Activated T-cell treated with anti-CD3 and anti-CD28 coated beads, Interleukin-2, amount 50 U/mL, for 72 hours (primary cell): ENCODE data around the gene DLG2. TPM values are rescaled to one million over a fixed set of nuclear protein-coding genes. Genes with fewer than 3 reads are reported as not detected.

Experiments
- ATAC-seq, 2 donors: fragments of 150-1000 bp; cut with Tn5 transposase; replicated peaks in 1 of 2; 2 replicates each; pipeline ENCODE4 v1.10.0; 2021; ENCODE audit warnings: moderate library complexity in 2 of 2, mild to moderate bottlenecking in 1 of 2
- DNase-seq, 2 donors: peaks; one replicate each; pipeline ENCODE4 v3.0.0; 2021 to 2022; ENCODE audit warnings: mixed read lengths in 1 of 2
- H3K27ac Mint-ChIP-seq: one replicate; pipeline ENCODE4 v1.8.0; 2022; ENCODE audit warnings: mild to moderate bottlenecking, moderate library complexity, mixed read lengths
- H3K27me3 Mint-ChIP-seq: one replicate; pipeline ENCODE4 v1.8.0; 2022; ENCODE audit warnings: low read depth, mixed read lengths
- H3K36me3 Mint-ChIP-seq, 2 donors: one replicate each; pipeline ENCODE4 v1.8.0; 2022; ENCODE audit warnings: mixed read lengths in 2 of 2, mild to moderate bottlenecking in 1 of 2; ENCODE audit not compliant: insufficient read depth in 2 of 2
- H3K4me1 Mint-ChIP-seq: one replicate; pipeline ENCODE4 v1.8.0; 2022; ENCODE audit warnings: low read depth, mixed read lengths
- H3K4me3 Mint-ChIP-seq, 2 donors: one replicate each; pipeline ENCODE4 v1.8.0; 2022; ENCODE audit warnings: mild to moderate bottlenecking in 2 of 2, mixed read lengths in 2 of 2, moderate library complexity in 2 of 2
- H3K9me3 Mint-ChIP-seq, 2 donors: one replicate each; pipeline ENCODE4 v1.8.0; 2022; ENCODE audit warnings: mixed read lengths in 2 of 2
- total RNA-seq, 2 donors: library from RNA; stranded (reverse); gene quantifications; one replicate each; pipeline ENCODE4 v1.2.3, GENCODE V29; 2022

Gene DLG2
- total RNA-seq, 2 donors from 2014 or later = 4.1 to 5.3 TPM

DNA sequence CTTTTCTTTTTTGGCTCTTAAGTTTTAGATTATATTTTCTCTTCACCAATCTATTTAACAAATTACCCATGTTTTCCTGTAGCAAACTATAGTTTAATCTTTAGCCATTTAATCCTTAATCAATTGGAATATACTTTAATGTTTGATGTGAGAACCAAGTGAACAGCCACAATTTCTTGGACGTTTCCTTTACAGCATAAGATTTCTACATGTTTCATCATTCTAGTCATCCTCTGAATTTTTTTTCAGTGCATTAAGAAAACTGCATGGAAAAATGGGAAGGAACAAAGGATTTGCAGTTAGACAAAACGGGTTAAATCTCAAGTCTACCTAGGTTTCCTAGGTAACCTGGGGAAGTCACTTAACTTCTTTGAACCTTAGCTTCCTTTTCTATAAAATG, 1833.8 kb downstream of the DLG2 start:
- Mint-ChIP-seq H3K27ac (no peak overlapping the region), H3K27me3 (peaks cover 7% of the 10 kb centered on the region), H3K9me3 (no peaks in the 10 kb centered on the region), H3K4me3 (no peak overlapping the region), H3K4me1 (no peaks in the 10 kb centered on the region), H3K36me3 (no peaks in the 10 kb centered on the region)
- ATAC-seq (no peak), DNase-seq (no peak)

DNA sequence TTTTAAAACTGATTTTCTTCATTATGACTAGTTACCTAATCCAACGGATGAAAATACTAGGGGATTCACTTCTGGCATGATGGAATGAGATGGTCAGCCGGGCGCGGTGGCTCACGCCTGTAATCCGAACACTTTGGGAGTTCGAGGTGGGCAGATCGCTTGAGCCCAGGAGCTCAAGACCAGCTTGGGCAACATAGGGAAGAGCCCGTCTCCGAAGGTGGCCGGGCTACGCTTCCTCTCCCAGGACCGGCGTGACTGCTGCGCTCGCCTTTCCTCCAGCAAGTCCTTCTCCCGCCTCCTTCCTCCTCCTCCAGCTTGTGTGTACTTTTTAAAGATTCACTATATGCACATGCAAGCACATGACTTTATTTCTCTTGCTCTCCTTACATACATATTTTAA, 1835.6 kb downstream of the DLG2 start:
- ATAC-seq (no peak), DNase-seq (no peak)
- no peaks in the 10 kb centered on the region for H3K36me3 Mint-ChIP-seq
- no peak overlapping the region for H3K4me3 Mint-ChIP-seq
- no peaks in the 10 kb centered on the region for H3K4me1 Mint-ChIP-seq
- H3K9me3 Mint-ChIP-seq = no peaks in the 10 kb centered on the region
- peaks cover under 1% of the 10 kb centered on the region for H3K27me3 Mint-ChIP-seq
- no peak overlapping the region for H3K27ac Mint-ChIP-seq

DNA sequence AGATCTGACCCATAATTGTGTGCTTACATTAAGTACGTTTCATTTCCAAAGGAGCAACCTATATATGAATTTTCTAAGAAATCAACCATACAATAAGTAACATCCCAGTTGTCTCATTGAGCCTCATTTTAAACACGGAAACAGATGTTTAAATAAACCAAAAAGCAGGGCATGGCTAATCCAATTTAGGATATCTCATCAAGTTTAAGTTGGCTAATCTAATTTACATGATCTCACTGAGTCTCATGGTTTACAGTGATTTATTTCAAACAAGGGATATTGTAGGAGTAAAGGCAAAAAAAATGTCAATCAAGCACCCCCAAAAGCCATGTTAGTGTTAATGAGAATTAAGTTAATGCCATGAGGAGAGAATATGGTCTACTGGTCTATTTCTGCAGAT, 1841.2 kb downstream of the DLG2 start:
- Mint-ChIP-seq H3K36me3 (no peaks in the 10 kb centered on the region), H3K4me1 (no peaks in the 10 kb centered on the region), H3K4me3 (no peak overlapping the region), H3K27ac (no peak overlapping the region), H3K9me3 (no peaks in the 10 kb centered on the region), H3K27me3 (no peaks in the 10 kb centered on the region)
- no peak for DNase-seq
- no peak for ATAC-seq

DNA sequence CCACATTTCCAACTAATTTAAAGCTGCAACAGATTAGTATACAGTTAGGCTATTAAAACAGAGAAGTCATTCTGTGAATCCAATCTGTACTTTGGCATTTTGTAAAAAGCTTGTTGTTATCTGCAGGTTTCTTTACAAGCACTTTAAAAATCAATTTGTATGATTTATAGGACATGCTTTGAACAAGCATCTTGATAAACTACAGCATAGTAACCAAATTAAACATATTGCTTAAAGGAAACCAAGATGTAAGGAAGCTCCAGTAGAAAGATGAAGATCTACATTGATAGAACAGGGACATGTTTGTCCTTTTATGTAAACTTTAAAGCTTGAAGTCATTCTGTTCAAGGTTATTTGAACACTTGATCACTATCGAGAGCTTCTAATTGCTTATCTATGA, 1842.7 kb downstream of the DLG2 start:
- no peaks in the 10 kb centered on the region for H3K9me3 Mint-ChIP-seq
- H3K27ac Mint-ChIP-seq = no peak overlapping the region
- no peak overlapping the region for H3K4me3 Mint-ChIP-seq
- DNase-seq (no peak), ATAC-seq (no peak)
- no peaks in the 10 kb centered on the region for H3K4me1 Mint-ChIP-seq
- no peaks in the 10 kb centered on the region for H3K36me3 Mint-ChIP-seq
- H3K27me3 Mint-ChIP-seq = no peaks in the 10 kb centered on the region

DNA sequence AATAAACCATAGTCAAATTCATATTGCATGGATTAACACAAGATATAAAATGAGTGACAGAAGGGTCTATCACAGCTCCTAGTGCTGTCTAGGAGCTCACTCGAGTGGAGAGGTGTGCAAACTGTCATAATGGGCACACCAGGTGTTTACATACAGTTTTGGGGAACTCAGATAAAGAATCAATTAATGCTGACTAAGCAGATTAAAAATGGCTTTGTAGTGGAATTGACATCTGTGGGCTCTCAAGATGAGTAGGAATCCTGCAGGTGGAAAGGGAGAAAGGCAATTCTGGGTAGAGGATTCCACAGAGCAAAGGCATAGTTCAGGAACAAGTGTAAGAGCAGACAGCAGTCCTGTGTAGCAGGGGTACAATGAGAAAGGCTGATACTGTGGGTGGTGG, 1844.8 kb downstream of the DLG2 start:
- H3K4me1 Mint-ChIP-seq = no peaks in the 10 kb centered on the region
- H3K27me3 Mint-ChIP-seq = no peaks in the 10 kb centered on the region
- ATAC-seq (no peak), DNase-seq (no peak)
- no peak overlapping the region for H3K27ac Mint-ChIP-seq
- H3K4me3 Mint-ChIP-seq = no peak overlapping the region
- H3K9me3 Mint-ChIP-seq = no peaks in the 10 kb centered on the region
- no peaks in the 10 kb centered on the region for H3K36me3 Mint-ChIP-seq

DNA sequence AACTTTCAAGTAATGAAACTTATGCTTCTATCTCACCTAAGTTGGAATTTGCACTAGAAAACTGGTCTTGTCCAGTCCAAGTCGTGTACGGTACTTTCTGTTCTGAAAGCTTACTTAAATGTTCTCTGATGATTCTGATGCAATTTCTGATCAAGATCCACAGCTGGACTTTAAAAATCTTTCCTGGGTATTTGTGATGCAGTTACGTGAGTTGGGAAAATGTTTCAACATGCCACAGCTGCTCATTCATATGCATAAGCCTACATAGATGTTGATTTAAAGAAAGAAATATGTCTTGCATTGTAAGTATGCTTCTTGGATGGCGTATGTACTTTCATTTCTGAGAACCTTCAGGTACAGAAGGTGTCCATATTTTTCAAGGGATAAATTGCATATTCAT, 1847.3 kb downstream of the DLG2 start:
- Mint-ChIP-seq H3K4me1 (no peaks in the 10 kb centered on the region), H3K4me3 (no peak overlapping the region), H3K36me3 (no peaks in the 10 kb centered on the region), H3K27ac (no peak overlapping the region), H3K9me3 (no peaks in the 10 kb centered on the region), H3K27me3 (no peaks in the 10 kb centered on the region)
- ATAC-seq (no peak), DNase-seq (no peak)

DNA sequence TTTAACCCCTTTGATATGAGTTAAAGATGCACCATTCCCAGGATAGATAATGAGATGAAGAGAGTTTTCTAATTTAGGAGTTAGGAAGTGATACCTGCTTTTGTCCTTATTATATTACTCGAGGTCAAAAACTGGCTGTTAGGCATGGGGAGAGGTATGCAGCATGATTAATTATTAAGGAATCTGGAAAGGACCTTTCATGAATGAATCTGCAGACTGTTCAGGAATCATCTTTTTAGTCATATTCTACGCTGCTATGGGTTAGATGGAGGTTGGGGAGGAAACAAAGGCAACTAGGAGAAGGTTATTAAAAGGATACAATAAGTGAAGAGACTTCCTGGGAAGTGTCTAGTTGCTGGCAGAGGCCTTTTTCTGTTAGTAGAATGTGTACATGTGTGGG, 1848.5 kb downstream of the DLG2 start:
- Mint-ChIP-seq H3K4me3 (no peak overlapping the region), H3K27ac (no peak overlapping the region), H3K4me1 (no peaks in the 10 kb centered on the region), H3K27me3 (no peaks in the 10 kb centered on the region), H3K36me3 (no peaks in the 10 kb centered on the region), H3K9me3 (no peaks in the 10 kb centered on the region)
- ATAC-seq (no peak), DNase-seq (no peak)

DNA sequence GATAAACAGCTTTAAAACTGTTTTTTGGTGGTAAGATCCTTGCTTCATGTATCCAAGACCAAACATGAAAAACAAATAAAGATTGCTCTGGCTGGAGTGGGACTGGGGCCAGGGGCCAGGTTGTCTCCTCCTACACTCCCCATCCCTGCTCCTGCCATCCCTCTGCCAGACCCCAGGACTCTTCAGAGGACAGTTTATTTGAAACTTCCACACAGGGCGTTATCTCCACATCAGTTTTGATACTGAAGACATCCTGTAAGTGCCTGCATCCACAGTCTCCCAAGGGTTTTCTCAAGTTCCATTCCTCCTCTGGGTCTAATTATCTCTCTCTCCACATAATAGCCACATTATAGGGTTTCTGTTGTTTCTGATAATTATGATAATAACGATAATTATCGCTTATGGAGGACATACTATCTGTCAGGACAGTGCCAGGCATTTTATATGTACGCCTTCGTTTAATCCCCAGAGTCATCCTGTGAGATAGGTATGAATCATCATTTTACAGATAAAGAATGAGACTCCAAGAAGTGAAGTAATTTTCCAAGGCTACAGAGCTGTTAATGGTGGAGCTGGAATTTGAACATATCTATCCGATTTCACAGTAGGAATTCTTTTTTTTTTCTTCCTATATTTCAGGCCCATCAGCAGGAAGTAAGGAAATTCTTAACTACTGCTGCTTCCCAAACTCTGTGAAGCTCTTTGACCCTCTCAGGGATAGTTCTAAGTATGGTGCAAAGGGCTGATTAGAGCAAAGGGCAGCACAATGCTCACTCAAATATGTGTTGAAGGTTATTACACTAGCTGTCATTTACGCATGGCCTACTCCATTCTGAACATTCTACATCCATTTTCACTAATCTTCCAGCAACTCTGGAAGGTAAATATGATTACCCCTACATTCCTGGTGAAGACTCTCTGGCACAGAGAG, 1852.9 kb downstream of the DLG2 start:
- H3K4me3 Mint-ChIP-seq = no peak overlapping the region
- H3K9me3 Mint-ChIP-seq = peaks cover 0 to 2% of the 10 kb centered on the region in 2 donors
- peaks cover 6% of the 10 kb centered on the region for H3K27me3 Mint-ChIP-seq
- H3K4me1 Mint-ChIP-seq = no peaks in the 10 kb centered on the region
- no peaks in the 10 kb centered on the region for H3K36me3 Mint-ChIP-seq
- no peak for DNase-seq
- H3K27ac Mint-ChIP-seq = no peak overlapping the region
- no peak for ATAC-seq

DNA sequence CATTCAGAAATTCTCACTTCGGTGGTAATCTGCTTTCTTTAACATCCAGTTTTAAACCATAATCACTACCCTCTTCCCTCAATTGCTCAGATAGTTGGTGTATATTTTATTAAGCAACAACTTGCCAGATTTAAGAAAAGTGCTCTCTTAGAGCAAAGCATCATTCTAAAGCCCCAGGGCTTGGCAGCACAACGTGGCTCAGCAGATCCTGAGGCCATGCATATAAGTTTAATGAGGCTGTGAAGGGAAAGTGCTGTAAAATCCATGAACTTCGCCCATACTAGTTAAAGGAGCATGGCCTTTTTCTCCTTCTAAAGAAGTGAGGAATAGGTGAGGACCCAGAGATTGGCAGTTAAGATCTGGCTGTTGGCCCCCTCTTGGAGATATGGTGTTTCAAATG, 1858.7 kb downstream of the DLG2 start:
- Mint-ChIP-seq H3K9me3 (peaks cover 0 to 2% of the 10 kb centered on the region in 2 donors), H3K36me3 (no peaks in the 10 kb centered on the region), H3K4me3 (no peak overlapping the region), H3K27me3 (peaks cover 6% of the 10 kb centered on the region), H3K4me1 (no peaks in the 10 kb centered on the region), H3K27ac (no peak overlapping the region)
- no peak for DNase-seq
- ATAC-seq = no peak

DNA sequence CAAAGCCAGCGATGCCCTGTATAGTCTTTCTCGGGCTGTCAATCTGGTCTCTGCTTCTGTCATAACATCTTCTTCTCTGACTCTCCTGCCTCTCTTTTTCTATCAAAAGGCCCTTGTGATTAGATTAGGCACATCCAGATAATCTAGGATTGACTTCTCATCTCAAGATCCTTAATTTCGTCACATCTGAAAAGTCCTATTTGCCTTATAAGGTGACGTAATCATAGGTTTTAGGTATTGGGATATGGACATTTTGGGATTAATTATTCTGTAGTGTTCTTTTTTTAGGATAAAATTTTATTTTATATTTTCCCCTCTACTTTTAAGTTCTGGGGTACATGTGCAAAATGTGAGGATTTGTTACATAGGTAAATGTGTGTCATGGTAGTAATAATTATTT, 1860.2 kb downstream of the DLG2 start:
- no peak for DNase-seq
- peaks cover 0 to 2% of the 10 kb centered on the region in 2 donors for H3K9me3 Mint-ChIP-seq
- H3K27me3 Mint-ChIP-seq = peaks cover 6% of the 10 kb centered on the region
- no peak for ATAC-seq
- no peaks in the 10 kb centered on the region for H3K36me3 Mint-ChIP-seq
- H3K4me3 Mint-ChIP-seq = no peak overlapping the region
- H3K27ac Mint-ChIP-seq = no peak overlapping the region
- H3K4me1 Mint-ChIP-seq = no peaks in the 10 kb centered on the region

DNA sequence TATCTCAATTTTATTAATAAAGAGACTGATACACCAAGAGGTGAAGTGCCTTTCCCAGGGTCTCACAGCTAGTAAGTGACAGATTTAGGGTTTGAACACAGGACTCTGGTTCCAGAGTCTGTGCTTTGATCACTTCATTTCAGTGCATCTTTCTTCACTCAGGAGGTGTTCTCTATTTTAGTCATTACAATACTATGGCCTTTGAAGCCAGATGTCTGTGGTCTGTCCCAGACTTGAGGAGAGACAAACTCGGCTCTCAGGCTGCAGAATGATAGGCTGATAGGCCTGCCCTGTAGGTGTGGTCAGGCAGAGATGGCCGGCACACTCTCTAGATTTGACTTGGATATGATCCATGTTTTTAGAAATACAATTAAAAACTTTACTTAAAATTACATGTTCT, 1862.5 kb downstream of the DLG2 start:
- Mint-ChIP-seq H3K9me3 (no peaks in the 10 kb centered on the region), H3K27ac (no peak overlapping the region), H3K27me3 (no peaks in the 10 kb centered on the region), H3K4me3 (no peak overlapping the region), H3K4me1 (no peaks in the 10 kb centered on the region), H3K36me3 (peaks cover 0 to 2% of the 10 kb centered on the region in 2 donors)
- DNase-seq = no peak
- ATAC-seq = no peak

DNA sequence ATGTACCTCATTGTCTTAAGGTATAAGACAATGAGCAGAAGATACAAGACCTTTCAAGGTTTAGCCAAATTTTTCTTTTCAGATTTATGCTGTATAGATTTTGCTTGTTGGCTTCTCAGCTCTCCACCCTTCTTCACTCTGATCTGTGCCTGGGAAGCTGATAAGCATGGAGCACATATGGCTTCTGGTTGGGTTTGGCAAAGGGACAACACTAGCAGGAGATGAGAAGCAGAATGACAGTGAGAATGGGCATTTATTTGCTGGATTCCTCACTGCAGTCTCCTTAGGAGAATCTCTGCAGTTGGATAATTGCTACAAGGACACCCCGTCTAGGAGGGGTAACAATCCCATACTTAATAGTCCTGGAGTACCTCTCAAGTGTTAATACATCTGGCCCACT, 1866.2 kb downstream of the DLG2 start:
- Mint-ChIP-seq H3K9me3 (no peaks in the 10 kb centered on the region), H3K4me3 (no peak overlapping the region), H3K4me1 (no peaks in the 10 kb centered on the region), H3K27ac (no peak overlapping the region), H3K36me3 (peaks cover 0 to 2% of the 10 kb centered on the region in 2 donors), H3K27me3 (no peaks in the 10 kb centered on the region)
- DNase-seq = no peak
- no peak for ATAC-seq

DNA sequence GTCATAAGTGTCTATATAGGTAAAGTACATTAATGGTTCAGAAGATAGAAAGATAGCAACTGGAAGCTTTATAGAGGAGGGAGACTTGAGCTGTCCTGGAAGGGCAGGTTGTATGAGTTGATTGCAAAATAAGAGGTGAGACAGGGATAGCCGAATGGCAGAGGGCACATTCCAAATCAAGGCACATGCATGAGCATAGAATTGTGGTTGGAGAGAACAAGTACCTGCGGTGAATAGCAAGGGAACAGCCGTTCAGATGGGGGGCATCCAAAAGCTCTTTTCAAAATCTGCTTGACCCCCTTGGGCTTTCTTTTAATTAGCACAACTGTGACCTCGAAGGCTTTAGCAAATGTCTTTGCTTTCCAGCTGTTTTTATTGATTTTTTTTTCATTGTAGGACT, 1868.0 kb downstream of the DLG2 start:
- no peak overlapping the region for H3K27ac Mint-ChIP-seq
- ATAC-seq (no peak), DNase-seq (no peak)
- H3K4me1 Mint-ChIP-seq = no peaks in the 10 kb centered on the region
- peaks cover 0 to 2% of the 10 kb centered on the region in 2 donors for H3K36me3 Mint-ChIP-seq
- no peaks in the 10 kb centered on the region for H3K9me3 Mint-ChIP-seq
- no peaks in the 10 kb centered on the region for H3K27me3 Mint-ChIP-seq
- no peak overlapping the region for H3K4me3 Mint-ChIP-seq

DNA sequence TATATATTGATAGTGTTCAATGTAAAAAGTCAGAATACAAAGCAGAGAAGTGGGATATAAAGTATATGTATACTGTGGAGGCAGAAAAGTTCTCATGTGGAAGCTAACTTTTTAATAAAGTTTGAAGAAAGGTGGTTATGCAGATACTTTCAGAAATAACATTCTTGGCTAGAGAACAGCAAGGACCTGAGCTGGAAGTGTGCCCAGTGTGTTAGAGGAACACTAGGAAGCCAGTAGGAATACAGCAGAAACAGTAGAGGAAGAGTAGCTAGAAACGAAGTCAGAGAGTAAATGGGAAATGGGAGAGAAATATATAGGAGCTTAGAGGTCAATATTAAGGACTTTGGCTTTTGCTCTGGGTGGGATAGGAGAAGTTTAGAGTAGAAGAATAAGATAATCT, 1876.1 kb downstream of the DLG2 start:
- no peak overlapping the region for H3K4me3 Mint-ChIP-seq
- H3K36me3 Mint-ChIP-seq = no peaks in the 10 kb centered on the region
- ATAC-seq (no peak), DNase-seq (no peak)
- H3K9me3 Mint-ChIP-seq = peaks cover 0 to 1% of the 10 kb centered on the region in 2 donors
- H3K4me1 Mint-ChIP-seq = no peaks in the 10 kb centered on the region
- peaks cover 13% of the 10 kb centered on the region for H3K27me3 Mint-ChIP-seq
- no peak overlapping the region for H3K27ac Mint-ChIP-seq
